ENCODE data around the gene RUNX3.

The RUNX3 gene

GRCh38 chr1:24865168-24865567 is 64.9 kb downstream of the RUNX3 start:
- Histone ChIP-seq H3K36me3 (ENCODE audit: insufficient read depth, low read length) (no peaks in the 10 kb centered on the region), H3K9me3 (ENCODE audit: low read length) (no peaks in the 10 kb centered on the region), H3K4me3 (ENCODE audit: low read depth in 1 of 2, low read length in 2 of 2) (no peak overlapping the region), H3K4me1 (ENCODE audit: insufficient read depth, low read length) (no peaks in the 10 kb centered on the region), H3K27ac (ENCODE audit: low read depth, low read length) (no peak overlapping the region), H3K27me3 (ENCODE audit: control insufficient read depth in 1 of 2, insufficient read depth in 2 of 2, low read length in 2 of 2) (peaks cover 0 to 19% of the 10 kb centered on the region in 2 donors), H3K9ac (ENCODE audit: low read length) (no peak overlapping the region)

- no peaks in the 10 kb centered on the region for H3K4me1 ChIP-seq (ENCODE audit: insufficient read depth, low read length)
- H3K9me3 ChIP-seq (ENCODE audit: low read length) = no peaks in the 10 kb centered on the region
- H3K9ac ChIP-seq (ENCODE audit: low read length) = no peak overlapping the region
- H3K4me3 ChIP-seq (ENCODE audit: low read depth in 1 of 2, low read length in 2 of 2) = no peak overlapping the region
- H3K27ac ChIP-seq (ENCODE audit: low read depth, low read length) = no peak overlapping the region
- peaks cover 0 to 19% of the 10 kb centered on the region in 2 donors for H3K27me3 ChIP-seq (ENCODE audit: control insufficient read depth in 1 of 2, insufficient read depth in 2 of 2, low read length in 2 of 2)
- no peaks in the 10 kb centered on the region for H3K36me3 ChIP-seq (ENCODE audit: insufficient read depth, low read length)
Measured at GRCh38 chr1:24864370-24864777, 65.7 kb downstream of the RUNX3 start.

- H3K4me3 ChIP-seq (ENCODE audit: low read depth in 1 of 2, low read length in 2 of 2) = no peak overlapping the region
- peaks cover 0 to 19% of the 10 kb centered on the region in 2 donors for H3K27me3 ChIP-seq (ENCODE audit: control insufficient read depth in 1 of 2, insufficient read depth in 2 of 2, low read length in 2 of 2)
- no peak overlapping the region for H3K27ac ChIP-seq (ENCODE audit: low read depth, low read length)
- H3K36me3 ChIP-seq (ENCODE audit: insufficient read depth, low read length) = no peaks in the 10 kb centered on the region
- H3K4me1 ChIP-seq (ENCODE audit: insufficient read depth, low read length) = no peaks in the 10 kb centered on the region
- no peak overlapping the region for H3K9ac ChIP-seq (ENCODE audit: low read length)
- no peaks in the 10 kb centered on the region for H3K9me3 ChIP-seq (ENCODE audit: low read length)
Measured at GRCh38 chr1:24862775-24863483, 67.1 kb downstream of the RUNX3 start.

GRCh38 chr1:24861821-24862727 is 68.0 kb downstream of the RUNX3 start:
- Histone ChIP-seq H3K4me3 (ENCODE audit: low read depth in 1 of 2, low read length in 2 of 2) (no peak overlapping the region), H3K9ac (ENCODE audit: low read length) (no peak overlapping the region), H3K27me3 (ENCODE audit: control insufficient read depth in 1 of 2, insufficient read depth in 2 of 2, low read length in 2 of 2) (peaks cover 0 to 19% of the 10 kb centered on the region in 2 donors), H3K9me3 (ENCODE audit: low read length) (no peaks in the 10 kb centered on the region), H3K27ac (ENCODE audit: low read depth, low read length) (no peak overlapping the region), H3K4me1 (ENCODE audit: insufficient read depth, low read length) (no peaks in the 10 kb centered on the region), H3K36me3 (ENCODE audit: insufficient read depth, low read length) (no peaks in the 10 kb centered on the region)

- Histone ChIP-seq H3K27ac (ENCODE audit: low read depth, low read length) (no peak overlapping the region), H3K27me3 (ENCODE audit: control insufficient read depth in 1 of 2, insufficient read depth in 2 of 2, low read length in 2 of 2) (peaks cover 0 to 10% of the 10 kb centered on the region in 2 donors), H3K36me3 (ENCODE audit: insufficient read depth, low read length) (no peaks in the 10 kb centered on the region), H3K9me3 (ENCODE audit: low read length) (no peaks in the 10 kb centered on the region), H3K4me3 (ENCODE audit: low read depth in 1 of 2, low read length in 2 of 2) (no peak overlapping the region), H3K4me1 (ENCODE audit: insufficient read depth, low read length) (no peaks in the 10 kb centered on the region), H3K9ac (ENCODE audit: low read length) (no peak overlapping the region)
Measured at GRCh38 chr1:24860841-24861240, 69.2 kb downstream of the RUNX3 start.

- Histone ChIP-seq H3K9ac (ENCODE audit: low read length) (no peak overlapping the region), H3K9me3 (ENCODE audit: low read length) (no peaks in the 10 kb centered on the region), H3K4me1 (ENCODE audit: insufficient read depth, low read length) (no peaks in the 10 kb centered on the region), H3K4me3 (ENCODE audit: low read depth in 1 of 2, low read length in 2 of 2) (no peak overlapping the region), H3K27ac (ENCODE audit: low read depth, low read length) (no peak overlapping the region), H3K36me3 (ENCODE audit: insufficient read depth, low read length) (no peaks in the 10 kb centered on the region), H3K27me3 (ENCODE audit: control insufficient read depth in 1 of 2, insufficient read depth in 2 of 2, low read length in 2 of 2) (peaks cover 0 to 10% of the 10 kb centered on the region in 2 donors)
Measured at GRCh38 chr1:24859063-24860010, 70.7 kb downstream of the RUNX3 start.

- Histone ChIP-seq H3K36me3 (ENCODE audit: insufficient read depth, low read length) (no peaks in the 10 kb centered on the region), H3K9me3 (ENCODE audit: low read length) (no peaks in the 10 kb centered on the region), H3K27me3 (ENCODE audit: control insufficient read depth in 1 of 2, insufficient read depth in 2 of 2, low read length in 2 of 2) (peaks cover 0 to 10% of the 10 kb centered on the region in 2 donors), H3K4me3 (ENCODE audit: low read depth in 1 of 2, low read length in 2 of 2) (no peak overlapping the region), H3K27ac (ENCODE audit: low read depth, low read length) (no peak overlapping the region), H3K9ac (ENCODE audit: low read length) (no peak overlapping the region), H3K4me1 (ENCODE audit: insufficient read depth, low read length) (no peaks in the 10 kb centered on the region)
Measured at GRCh38 chr1:24858277-24858676, 71.8 kb downstream of the RUNX3 start.

- H3K4me1 ChIP-seq (ENCODE audit: insufficient read depth, low read length) = no peaks in the 10 kb centered on the region
- H3K27ac ChIP-seq (ENCODE audit: low read depth, low read length) = no peak overlapping the region
- no peaks in the 10 kb centered on the region for H3K36me3 ChIP-seq (ENCODE audit: insufficient read depth, low read length)
- no peak overlapping the region for H3K9ac ChIP-seq (ENCODE audit: low read length)
- H3K27me3 ChIP-seq (ENCODE audit: control insufficient read depth in 1 of 2, insufficient read depth in 2 of 2, low read length in 2 of 2) = peaks cover 0 to 10% of the 10 kb centered on the region in 2 donors
- no peaks in the 10 kb centered on the region for H3K9me3 ChIP-seq (ENCODE audit: low read length)
- H3K4me3 ChIP-seq (ENCODE audit: low read depth in 1 of 2, low read length in 2 of 2) = no peak overlapping the region
Measured at GRCh38 chr1:24857507-24858133, 72.5 kb downstream of the RUNX3 start.

- Histone ChIP-seq H3K36me3 (ENCODE audit: insufficient read depth, low read length) (no peaks in the 10 kb centered on the region), H3K9me3 (ENCODE audit: low read length) (no peaks in the 10 kb centered on the region), H3K27me3 (ENCODE audit: control insufficient read depth in 1 of 2, insufficient read depth in 2 of 2, low read length in 2 of 2) (peaks cover 0 to 7% of the 10 kb centered on the region in 2 donors), H3K4me1 (ENCODE audit: insufficient read depth, low read length) (no peaks in the 10 kb centered on the region), H3K9ac (ENCODE audit: low read length) (no peak overlapping the region), H3K4me3 (ENCODE audit: low read depth in 1 of 2, low read length in 2 of 2) (no peak overlapping the region), H3K27ac (ENCODE audit: low read depth, low read length) (no peak overlapping the region)
Measured at GRCh38 chr1:24856787-24857506, 73.1 kb downstream of the RUNX3 start.

- H3K4me3 ChIP-seq (ENCODE audit: low read depth in 1 of 2, low read length in 2 of 2) = no peak overlapping the region
- no peaks in the 10 kb centered on the region for H3K36me3 ChIP-seq (ENCODE audit: insufficient read depth, low read length)
- no peaks in the 10 kb centered on the region for H3K27me3 ChIP-seq (ENCODE audit: control insufficient read depth in 1 of 2, insufficient read depth in 2 of 2, low read length in 2 of 2)
- H3K27ac ChIP-seq (ENCODE audit: low read depth, low read length) = no peak overlapping the region
- H3K9me3 ChIP-seq (ENCODE audit: low read length) = no peaks in the 10 kb centered on the region
- no peak overlapping the region for H3K9ac ChIP-seq (ENCODE audit: low read length)
- H3K4me1 ChIP-seq (ENCODE audit: insufficient read depth, low read length) = no peaks in the 10 kb centered on the region
Measured at GRCh38 chr1:24855474-24855873, 74.6 kb downstream of the RUNX3 start.
